Endometrial microvascular endothelial cells (primary cell): ENCODE results near the gene DEDD2. TPM values are rescaled to one million over a fixed set of nuclear protein-coding genes. Genes with fewer than 3 reads are reported as not detected.

ENCODE experiments used
- in situ Hi-C: cut with HindIII; loops from 2 replicates; pipeline ENCODE4 v1.10.0; 2017; ENCODE audit warnings: low sequenced_read_pairs, low pct_unique_long_range_greater_than_20kb; ENCODE audit errors: inconsistent ontology term
- total RNA-seq: library from RNA; depleted of rRNA; stranded (reverse); fragments of >200 nt; gene quantifications from one replicate; pipeline ENCODE4 v1.2.3, GENCODE V29; 2015; ENCODE audit errors: inconsistent ontology term

The DEDD2 gene
- total RNA-seq, 1 donor from 2014 or later, result 46.6 TPM

- in situ Hi-C loops, result no loop called here
Observed at GRCh38 chr19:42154471-42155323, 62.8 kb downstream of the DEDD2 start.

- in situ Hi-C loops, result no loop called here
Observed at GRCh38 chr19:42153672-42154433, 63.6 kb downstream of the DEDD2 start.

GRCh38 chr19:42152910-42153671 lies 64.4 kb downstream of the DEDD2 start:
- in situ Hi-C loops, result no loop called here

- in situ Hi-C loops, result no loop called here
Observed at GRCh38 chr19:42151782-42152684, 65.4 kb downstream of the DEDD2 start.

- in situ Hi-C loops, result no loop called here
Observed at GRCh38 chr19:42150911-42151361, 66.5 kb downstream of the DEDD2 start.

- in situ Hi-C loops, result no loop called here
Observed at GRCh38 chr19:42150364-42150763, 67.1 kb downstream of the DEDD2 start.

GRCh38 chr19:42149447-42150202 lies 67.9 kb downstream of the DEDD2 start:
- in situ Hi-C loops, result no loop called here

Other genes with a start within 250 kb of the DEDD2 start
- under 0.01 TPM for gene ATP1A3, start 223.4 kb downstream of the DEDD2 start, total RNA-seq
- gene GRIK5, start 147.5 kb downstream of the DEDD2 start, total RNA-seq, result not detected
- gene ZNF574, start 141.5 kb downstream of the DEDD2 start, total RNA-seq, result 11.6 TPM
- 0.84 TPM for gene POU2F2, start 85.2 kb downstream of the DEDD2 start, total RNA-seq
- gene ZNF526, start 2.6 kb upstream of the DEDD2 start, total RNA-seq, result 6.7 TPM
- gene GSK3A, start 24.9 kb upstream of the DEDD2 start, total RNA-seq, result 33.9 TPM
- 53.4 TPM for gene ERF, start 37.5 kb upstream of the DEDD2 start, total RNA-seq
- gene CIC, start 51.6 kb upstream of the DEDD2 start, total RNA-seq, result 36.0 TPM
- gene PRR19, start 84.5 kb upstream of the DEDD2 start, total RNA-seq, result 1.7 TPM
- 46.2 TPM for gene PAFAH1B3, start 84.9 kb upstream of the DEDD2 start, total RNA-seq
- gene TMEM145, start 95.6 kb upstream of the DEDD2 start, total RNA-seq, result not detected
- 17.4 TPM for gene MEGF8, start 108.0 kb upstream of the DEDD2 start, total RNA-seq
- gene CNFN, start 172.6 kb upstream of the DEDD2 start, total RNA-seq, result not detected
- 8.8 TPM for gene LIPE, start 209.7 kb upstream of the DEDD2 start, total RNA-seq
- gene CXCL17, start 225.3 kb upstream of the DEDD2 start, total RNA-seq, result not detected